Spleen (tissue), 7 donors: ENCODE results near the gene JCHAIN.

Experiments
- CTCF ChIP-seq, 11 experiments: fragments of 200-600 bp in 7 of 11; fragments of 450-650 bp in 4 of 11; sonication (generic) in 4 of 11; IDR thresholded peaks in 8 of 11; conservative IDR thresholded peaks in 3 of 11; 1 replicate in 7 of 11; 2 replicates in 4 of 11; pipeline versions ENCODE4 v1.4.0 to v1.8.0; 2016 to 2021; ENCODE audit warnings: antibody characterized with exemption in 11 of 11, inconsistent platforms in 4 of 11, mild to moderate bottlenecking in 1 of 11
- POLR2AphosphoS5 ChIP-seq, 3 donors: sonication (generic); formaldehyde crosslinking; IDR thresholded peaks; one replicate each; pipeline ENCODE4 v1.5.1; 2017; ENCODE audit warnings: antibody characterized with exemption in 3 of 3
- donor health status: DM: no; HTN: no; CAD: no; lungs with moderate emphysema.
- donor health status: DM: no; HTN: no; CAD: no.
- donor health status: DM: no; HTN: no; CAD: no.

DNA sequence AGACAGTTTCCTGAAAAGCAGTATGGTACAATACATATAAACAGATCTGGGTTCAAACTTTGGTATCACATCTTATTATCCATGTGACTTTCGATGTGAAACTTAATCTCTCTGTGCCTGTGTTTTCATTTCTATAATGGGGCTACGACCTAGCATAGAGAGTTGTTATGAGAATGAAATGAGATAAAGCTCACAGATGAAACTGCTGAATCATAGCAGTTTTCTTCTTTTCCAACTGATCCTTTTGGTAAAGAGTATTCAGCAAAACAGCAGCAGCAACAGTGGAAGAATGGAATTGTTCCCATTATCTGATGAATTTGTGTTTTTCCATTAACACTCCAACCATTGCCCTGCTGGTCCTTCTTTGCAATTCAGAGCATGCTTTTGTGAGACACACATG is 58.0 kb downstream of the JCHAIN start:
- no peak for TF ChIP-seq CTCF (IDR thresholded peaks at IDR 0.05 in 8 of 11, conservative IDR thresholded peaks at IDR 0.05 in 3 of 11)
- no peak for TF ChIP-seq POLR2AphosphoS5 (IDR thresholded peaks at IDR 0.05)
